IMR-90 (cell line): ENCODE data around the gene PHLDB1. TPM values are rescaled to one million over a fixed set of nuclear protein-coding genes. Genes with fewer than 3 reads are reported as not detected.
"Not testable (repeated sequence)": the region's sequence is repeated elsewhere in the genome, so short reads cannot be mapped to it uniquely, and the experiment has no call there.

Experiments
- ATAC-seq: fragments of 200-7000 bp; cut with Tn5 transposase; 2 replicates; pipeline ENCODE4 v1.9.1; 2020; ENCODE audit warnings: low read depth, mild to moderate bottlenecking, moderate library complexity
- BruUV-seq: library from RNA; stranded (reverse); fragments of 400-500 nt; replicated peaks from 2 replicates; lab custom pipeline; 2021; lab: Mats Ljungman, UMichigan
- CTCF ChIA-PET: fragments of 300-600 bp; formaldehyde crosslinking; extraction: SDS; loops from one replicate; lab custom pipeline; 2021; ENCODE audit warnings: antibody characterized with exemption; lab: Yijun Ruan, JAX
- POLR2A ChIA-PET: fragments of 300-600 bp; sonication (Branson Sonifier 250); formaldehyde crosslinking; loops from one replicate; lab custom pipeline; 2022; ENCODE audit warnings: antibody characterized with exemption; ENCODE audit not compliant: unreplicated experiment; lab: Charles Lee
- DNase-seq: peaks from one replicate; pipeline ENCODE4 v3.0.0; 2013
- H2AFZ ChIP-seq: replicated peaks from 2 replicates; pipeline ENCODE3; 2013; ENCODE audit warnings: low read length, mild to moderate bottlenecking; ENCODE audit not compliant: poor library complexity
- H2AK5ac ChIP-seq: 2 replicates; pipeline ENCODE4 v1.6.1; 2013; ENCODE audit warnings: low read depth, low read length, inconsistent platforms
- H2AK9ac ChIP-seq: replicated peaks from 2 replicates; pipeline ENCODE3; 2013; ENCODE audit warnings: mild to moderate bottlenecking, low read depth, low read length, moderate library complexity; ENCODE audit not compliant: poor library complexity
- H2BK120ac ChIP-seq: 2 replicates; pipeline ENCODE4 v1.6.1; 2013; ENCODE audit warnings: low read depth, low read length, inconsistent platforms
- H2BK15ac ChIP-seq: 3 replicates; pipeline ENCODE4 v1.6.1; 2013; ENCODE audit warnings: low read depth, low read length, inconsistent platforms
- H2BK20ac ChIP-seq: 2 replicates; pipeline ENCODE4 v1.6.1; 2013; ENCODE audit warnings: low read depth, mild to moderate bottlenecking, inconsistent platforms, low read length, moderate library complexity
- H2BK5ac ChIP-seq: 2 replicates; pipeline ENCODE4 v1.6.1; 2013; ENCODE audit warnings: mild to moderate bottlenecking, low read depth, low read length, inconsistent platforms; ENCODE audit not compliant: poor library complexity, severe bottlenecking
- H3K14ac ChIP-seq: replicated peaks from 2 replicates; pipeline ENCODE4 v1.6.1; 2013; ENCODE audit warnings: low read depth, low read length, inconsistent platforms
- H3K18ac ChIP-seq: 2 replicates; pipeline ENCODE4 v1.6.1; 2013; ENCODE audit warnings: low read depth, low read length, control low read depth
- H3K23ac ChIP-seq: 2 replicates; pipeline ENCODE4 v1.6.1; 2013; ENCODE audit warnings: low read depth, low read length, inconsistent platforms
- H3K27ac ChIP-seq: 2 replicates; pipeline ENCODE4 v1.5.1; 2013; ENCODE audit warnings: mild to moderate bottlenecking, control low read depth, low read length; ENCODE audit not compliant: insufficient read depth
- H3K27me3 ChIP-seq: 2 replicates; pipeline ENCODE4 v1.6.1; 2013; ENCODE audit warnings: low read length; ENCODE audit not compliant: control insufficient read depth, insufficient read depth
- H3K36me3 ChIP-seq: 2 replicates; pipeline ENCODE4 v1.6.1; 2013; ENCODE audit warnings: low read length, mixed read lengths; ENCODE audit not compliant: control insufficient read depth, insufficient read depth
- H3K4ac ChIP-seq: 2 replicates; pipeline ENCODE4 v1.6.1; 2013; ENCODE audit warnings: low read depth, low read length, inconsistent platforms
- H3K4me1 ChIP-seq: 2 replicates; pipeline ENCODE4 v1.6.1; 2013; ENCODE audit warnings: low read length, mixed read lengths; ENCODE audit not compliant: control insufficient read depth, insufficient read depth
- H3K4me2 ChIP-seq: 2 replicates; pipeline ENCODE4 v1.6.1; 2013; ENCODE audit warnings: low read depth, mild to moderate bottlenecking, control low read depth, low read length, moderate library complexity
- H3K4me3 ChIP-seq: 2 replicates; pipeline ENCODE4 v1.5.1; 2013; ENCODE audit warnings: low read depth, mild to moderate bottlenecking, control low read depth, low read length, moderate library complexity; ENCODE audit not compliant: insufficient read depth
- H3K56ac ChIP-seq: 2 replicates; pipeline ENCODE4 v1.6.1; 2013; ENCODE audit warnings: low read length, inconsistent platforms; ENCODE audit not compliant: insufficient read depth; ENCODE audit errors: extremely low read depth
- H3K79me1 ChIP-seq, 2 experiments: 2 replicates each; pipeline ENCODE4 v1.6.1; 2013; ENCODE audit warnings: low read length in 2 of 2, inconsistent platforms in 1 of 2, low read depth in 1 of 2
- H3K9ac ChIP-seq: 2 replicates; pipeline ENCODE4 v1.6.1; 2013; ENCODE audit warnings: low read depth, low read length, control low read depth
- H3K9me1 ChIP-seq: 2 replicates; pipeline ENCODE4 v1.6.1; 2013; ENCODE audit warnings: low read length, inconsistent platforms; ENCODE audit not compliant: insufficient read depth
- H3K9me3 ChIP-seq: 2 replicates; pipeline ENCODE4 v1.6.1; 2013; ENCODE audit warnings: low read length; ENCODE audit not compliant: control insufficient read depth, insufficient read depth
- H4K20me1 ChIP-seq: 2 replicates; pipeline ENCODE4 v1.6.1; 2013; ENCODE audit warnings: low read length, inconsistent platforms; ENCODE audit not compliant: insufficient read depth
- H4K5ac ChIP-seq: 2 replicates; pipeline ENCODE4 v1.6.1; 2013; ENCODE audit warnings: mild to moderate bottlenecking, low read depth, low read length, control low read depth
- H4K8ac ChIP-seq, 2 experiments: 2 replicates each; pipeline ENCODE4 v1.6.1; 2013; ENCODE audit warnings: low read depth in 2 of 2, low read length in 2 of 2, control low read depth in 1 of 2, inconsistent platforms in 1 of 2
- H4K91ac ChIP-seq: 2 replicates; pipeline ENCODE4 v1.6.1; 2013; ENCODE audit warnings: low read depth, low read length, inconsistent platforms; ENCODE audit not compliant: insufficient read depth
- FOS ChIP-seq: fragments of 150-350 bp; IDR thresholded peaks from 2 replicates; pipeline ENCODE4 v1.6.1; 2016; ENCODE audit warnings: low read depth, low read length
- WGBS, 2 experiments: methylation state at CpG; one replicate each; pipeline versions ENCODE4 v1.1.5 to v1.1.7; 2013; ENCODE audit warnings: missing lambda C conversion rate in 2 of 2; ENCODE audit not compliant: insufficient read length in 1 of 2; ENCODE audit errors: extremely low coverage in 2 of 2; 5-methylcytosine and 5-hydroxymethylcytosine counted together
- dilution Hi-C: fragments of 300-500 bp; cut with HindIII; formaldehyde crosslinking; loops from one replicate; pipeline ENCODE4 v1.14.3; 2018; ENCODE audit warnings: low sequenced_read_pairs; ENCODE audit not compliant: unreplicated experiment
- in situ Hi-C: fragments of 300-500 bp; cut with MboI; formaldehyde crosslinking; loops from 3 replicates; pipeline ENCODE4 v1.14.3; 2019; ENCODE audit warnings: low sequenced_read_pairs, inconsistent platforms, mixed read lengths
- intact Hi-C: fragments of 100-400 bp; cut with micrococcal nuclease; formaldehyde crosslinking; loops from 2 replicates; pipeline ENCODE4 v1.10.0; 2022
- polyA plus RNA-seq, 3 experiments: library from polyadenylated mRNA; depleted of rRNA; stranded (reverse); fragments of >200 nt; gene quantifications; 2 replicates each; pipeline ENCODE4 v1.2.3, GENCODE V29; 2012; ENCODE audit warnings: low replicate concordance in 1 of 3
- total RNA-seq: library from RNA; depleted of rRNA; stranded (reverse); fragments of >200 nt; gene quantifications from 2 replicates; pipeline ENCODE4 v1.2.3, GENCODE V29; 2012
- TF ChIP-seq, protein P1 (sequence below): fragments of 150-350 bp; IDR thresholded peaks from 2 replicates; pipeline ENCODE4 v1.6.1; 2016; ENCODE audit warnings: low read depth, mild to moderate bottlenecking, low read length, moderate library complexity, borderline replicate concordance
- TF ChIP-seq, protein P2 (sequence below): fragments of 150-350 bp; IDR thresholded peaks from 2 replicates; pipeline ENCODE4 v1.6.1; 2017; ENCODE audit warnings: mild to moderate bottlenecking, antibody characterized with exemption, low read length, low read depth

The PHLDB1 gene
- total and polyA plus RNA-seq, 2 of the 4 experiments (the other 2 are of a cell fraction), result 40.0 to 90.4 TPM

DNA sequence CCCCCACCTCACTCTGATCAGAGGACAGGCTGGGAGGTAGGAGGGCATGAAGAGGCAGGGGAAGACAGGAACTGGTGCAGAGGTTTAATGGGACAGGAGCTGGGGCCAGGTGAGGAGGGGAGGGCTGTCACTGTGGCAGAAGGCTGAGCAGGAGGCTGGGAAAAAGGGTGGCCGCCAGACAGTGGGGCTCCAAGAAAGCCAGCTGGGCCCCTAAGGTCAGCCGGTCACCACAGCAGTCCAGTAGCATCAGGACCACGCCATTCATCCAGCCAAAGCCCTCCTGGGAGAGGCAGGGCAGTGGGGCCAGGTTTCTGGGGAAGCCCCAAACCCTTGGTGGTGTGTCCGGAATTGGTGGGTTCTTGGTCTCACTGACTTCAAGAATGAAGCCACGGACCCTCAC, 80.5 kb downstream of the PHLDB1 start:
- Histone ChIP-seq H2BK5ac (no peak overlapping the region), H3K4ac (no peak overlapping the region), H2BK120ac (no peak overlapping the region), H3K27me3 (peaks cover 8% of the 10 kb centered on the region), H3K4me3 (no peak overlapping the region), H2AFZ (no peak overlapping the region), H3K27ac (no peak overlapping the region), H3K4me1 (peaks cover 14% of the 10 kb centered on the region), H2AK9ac (no peak overlapping the region), H4K20me1 (no peaks in the 10 kb centered on the region), H2BK20ac (no peak overlapping the region), H4K8ac (no peak overlapping the region), H3K14ac (no peak overlapping the region), H3K9me1 (peaks cover 8% of the 10 kb centered on the region; the same call in 1 of the 2 replicates), H3K79me1 (no peaks in the 10 kb centered on the region), H3K36me3 (no peaks in the 10 kb centered on the region), H4K91ac (no peak overlapping the region), H3K56ac (no peak overlapping the region), H4K5ac (no peak overlapping the region), H2AK5ac (no peak overlapping the region), H3K9ac (no peak overlapping the region), H3K9me3 (no peaks in the 10 kb centered on the region), H3K18ac (no peak overlapping the region), H2BK15ac (no peak overlapping the region), H3K4me2 (no peak overlapping the region), H3K23ac (no peak overlapping the region)
- DNase-seq (no peak), ATAC-seq (no peak)
- dilution Hi-C loops, result no loop called here
- in situ Hi-C loops, result no loop called here
- TF ChIP-seq, protein P1, sequence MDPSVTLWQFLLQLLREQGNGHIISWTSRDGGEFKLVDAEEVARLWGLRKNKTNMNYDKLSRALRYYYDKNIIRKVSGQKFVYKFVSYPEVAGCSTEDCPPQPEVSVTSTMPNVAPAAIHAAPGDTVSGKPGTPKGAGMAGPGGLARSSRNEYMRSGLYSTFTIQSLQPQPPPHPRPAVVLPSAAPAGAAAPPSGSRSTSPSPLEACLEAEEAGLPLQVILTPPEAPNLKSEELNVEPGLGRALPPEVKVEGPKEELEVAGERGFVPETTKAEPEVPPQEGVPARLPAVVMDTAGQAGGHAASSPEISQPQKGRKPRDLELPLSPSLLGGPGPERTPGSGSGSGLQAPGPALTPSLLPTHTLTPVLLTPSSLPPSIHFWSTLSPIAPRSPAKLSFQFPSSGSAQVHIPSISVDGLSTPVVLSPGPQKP, result no peak
- TF ChIP-seq FOS, result no peak
- TF ChIP-seq, protein P2, sequence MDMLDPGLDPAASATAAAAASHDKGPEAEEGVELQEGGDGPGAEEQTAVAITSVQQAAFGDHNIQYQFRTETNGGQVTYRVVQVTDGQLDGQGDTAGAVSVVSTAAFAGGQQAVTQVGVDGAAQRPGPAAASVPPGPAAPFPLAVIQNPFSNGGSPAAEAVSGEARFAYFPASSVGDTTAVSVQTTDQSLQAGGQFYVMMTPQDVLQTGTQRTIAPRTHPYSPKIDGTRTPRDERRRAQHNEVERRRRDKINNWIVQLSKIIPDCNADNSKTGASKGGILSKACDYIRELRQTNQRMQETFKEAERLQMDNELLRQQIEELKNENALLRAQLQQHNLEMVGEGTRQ, result no peak
- intact Hi-C loops, result no loop called here
- ChIA-PET CTCF (no interaction called here), POLR2A (no interaction called here)
- no TSS peak for BruUV-seq
- WGBS, 2 experiments, result 78% methylated on average over 3 of the region's 5 CpGs; no CpG with 5 or more reads in 1 of the 2 experiments

DNA sequence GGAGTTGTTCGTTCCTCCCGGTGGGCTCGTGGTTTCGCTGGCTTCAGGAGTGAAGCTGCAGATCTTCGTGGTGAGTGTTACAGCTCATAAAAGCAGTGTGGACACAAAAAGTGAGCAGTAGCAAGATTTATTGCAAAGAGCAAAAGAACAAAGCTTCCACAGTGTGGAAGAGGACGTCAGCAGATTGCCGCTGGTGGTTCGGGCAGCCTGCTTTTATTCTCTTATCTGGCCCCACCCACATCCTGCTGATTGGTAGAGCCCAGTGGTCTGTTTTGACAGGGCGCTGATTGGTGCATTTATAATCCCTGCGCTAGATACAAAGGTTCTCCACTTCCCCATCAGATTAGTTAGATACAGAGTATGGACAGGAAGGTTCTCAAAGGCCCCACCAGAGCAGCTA, 80.9 kb downstream of the PHLDB1 start:
- H3K18ac ChIP-seq, H4K5ac ChIP-seq, DNase-seq, H3K23ac ChIP-seq, H3K36me3 ChIP-seq, intact Hi-C loops, H2BK15ac ChIP-seq, H2AK5ac ChIP-seq, H3K56ac ChIP-seq, H3K4ac ChIP-seq, H2BK120ac ChIP-seq, H3K14ac ChIP-seq, H3K9me1 ChIP-seq, H3K27ac ChIP-seq, H2BK5ac ChIP-seq, H2BK20ac ChIP-seq, H2AFZ ChIP-seq, ATAC-seq, H3K9me3 ChIP-seq, POLR2A ChIA-PET, H3K4me3 ChIP-seq, H3K9ac ChIP-seq, H3K4me2 ChIP-seq, H4K20me1 ChIP-seq, H3K27me3 ChIP-seq, H2AK9ac ChIP-seq, in situ Hi-C loops, dilution Hi-C loops, H4K8ac ChIP-seq, H4K91ac ChIP-seq, H3K79me1 ChIP-seq, BruUV-seq: not testable (repeated sequence)
- CTCF ChIA-PET, result interaction anchor here (2.0 kb wide), 1 partner anchor 101 kb away, joined by 7 read pairs; no protein-coding TSS in a partner anchor
- WGBS, 2 experiments, result 89% methylated on average over 5 of the region's 10 CpGs; no CpG with 5 or more reads in 1 of the 2 experiments
- peaks cover 14% of the 10 kb centered on the region for H3K4me1 ChIP-seq
